CD4-positive, alpha-beta T cell treated with Interleukin-4 for 1 hour (primary cell): Measurements from ENCODE around the gene GLIS1.

Experiments used
- DNase-seq, 2 donors: peaks; one replicate each; pipeline ENCODE4 v3.0.0-alpha.2; 2020 to 2022

The GLIS1 gene

GRCh38 chr1:53517821-53518352 is 221.1 kb downstream of the GLIS1 start:
- DNase-seq = no peak

GRCh38 chr1:53517109-53517508 is 221.9 kb downstream of the GLIS1 start:
- DNase-seq = no peak

- DNase-seq = no peak
These were observed 222.8 kb downstream of the GLIS1 start for GRCh38 chr1:53516181-53516580.

GRCh38 chr1:53514436-53514835 is 224.5 kb downstream of the GLIS1 start:
- no peak for DNase-seq

GRCh38 chr1:53513846-53514245 is 225.1 kb downstream of the GLIS1 start:
- no peak for DNase-seq

- no peak for DNase-seq
These were observed 225.9 kb downstream of the GLIS1 start for GRCh38 chr1:53512807-53513755.

GRCh38 chr1:53511933-53512806 is 226.8 kb downstream of the GLIS1 start:
- no peak for DNase-seq

GRCh38 chr1:53511323-53511932 is 227.5 kb downstream of the GLIS1 start:
- no peak for DNase-seq

- no peak for DNase-seq
These were observed 228.7 kb downstream of the GLIS1 start for GRCh38 chr1:53510215-53510614.

- DNase-seq = no peak
These were observed 229.2 kb downstream of the GLIS1 start for GRCh38 chr1:53509775-53510174.

- no peak for DNase-seq
These were observed 229.8 kb downstream of the GLIS1 start for GRCh38 chr1:53508991-53509666.

GRCh38 chr1:53508056-53508990 is 230.6 kb downstream of the GLIS1 start:
- DNase-seq = no peak

- no peak for DNase-seq
These were observed 231.7 kb downstream of the GLIS1 start for GRCh38 chr1:53507116-53507820.

GRCh38 chr1:53506355-53507050 is 232.5 kb downstream of the GLIS1 start:
- no peak for DNase-seq

- DNase-seq = no peak
These were observed 233.1 kb downstream of the GLIS1 start for GRCh38 chr1:53505891-53506290.

- no peak for DNase-seq
These were observed 233.6 kb downstream of the GLIS1 start for GRCh38 chr1:53505401-53505800.

GRCh38 chr1:53504901-53505300 is 234.1 kb downstream of the GLIS1 start:
- no peak for DNase-seq

- no peak for DNase-seq
These were observed 235.3 kb downstream of the GLIS1 start for GRCh38 chr1:53503433-53504217.
